Activated CD4-positive, alpha-beta T cell treated with anti-CD3 and anti-CD28 coated beads for 4 hours (primary cell): ENCODE data around the gene C2orf74.
"Not testable (repeated sequence)": the region's sequence is repeated elsewhere in the genome, so short reads cannot be mapped to it uniquely, and the experiment has no call there.

Experiments used
- DNase-seq, 2 donors: peaks; one replicate each; pipeline ENCODE4 v3.0.0-alpha.2; 2020

The C2orf74 gene

GRCh38 chr2:61161888-61162287 is at the start of gene C2orf74:
C2orf74 (plus strand) TSS chr2:61162188; CDS start chr2:61162515, 327 bp downstream.
- DNase-seq, result no peak

GRCh38 chr2:61114147-61114546 is 47.8 kb upstream of the C2orf74 start:
- no peak for DNase-seq

GRCh38 chr2:61116302-61116701 is 45.7 kb upstream of the C2orf74 start:
- DNase-seq, result no peak

GRCh38 chr2:61117534-61117933 is 44.5 kb upstream of the C2orf74 start:
- no peak for DNase-seq

GRCh38 chr2:61125123-61125710 is 36.8 kb upstream of the C2orf74 start:
- DNase-seq, result no peak

- no peak for DNase-seq
These were observed 36.2 kb upstream of the C2orf74 start for GRCh38 chr2:61125798-61126197.

GRCh38 chr2:61128122-61128521 is 33.9 kb upstream of the C2orf74 start:
- DNase-seq, result not testable (repeated sequence)

- DNase-seq, result no peak
These were observed 27.8 kb upstream of the C2orf74 start for GRCh38 chr2:61134141-61134540.

GRCh38 chr2:61135510-61135909 is 26.5 kb upstream of the C2orf74 start:
- no peak for DNase-seq

- DNase-seq, result no peak
These were observed 23.1 kb upstream of the C2orf74 start for GRCh38 chr2:61138859-61139258.

- DNase-seq, result no peak
These were observed 20.8 kb upstream of the C2orf74 start for GRCh38 chr2:61141151-61141550.

GRCh38 chr2:61144697-61145268 is 17.2 kb upstream of the C2orf74 start:
- peak; percentile 95 for DNase-seq

- DNase-seq, result no peak
These were observed 16.0 kb upstream of the C2orf74 start for GRCh38 chr2:61145990-61146389.

- DNase-seq, result not testable (repeated sequence)
These were observed 13.9 kb upstream of the C2orf74 start for GRCh38 chr2:61148091-61148490.

GRCh38 chr2:61149074-61149473 is 12.9 kb upstream of the C2orf74 start:
- no peak for DNase-seq

- no peak for DNase-seq
These were observed 10.6 kb upstream of the C2orf74 start for GRCh38 chr2:61151436-61151835.

GRCh38 chr2:61157371-61158003 is 4.5 kb upstream of the C2orf74 start:
- DNase-seq, result no peak

GRCh38 chr2:61158356-61158955 is 3.5 kb upstream of the C2orf74 start:
- DNase-seq, result no peak

- no peak for DNase-seq
These were observed 733 bp downstream of the C2orf74 start for GRCh38 chr2:61162721-61163120.

- not testable (repeated sequence) for DNase-seq
These were observed 3.1 kb downstream of the C2orf74 start for GRCh38 chr2:61165082-61165481.

GRCh38 chr2:61165946-61166345 is 4.0 kb downstream of the C2orf74 start:
- DNase-seq, result no peak

- DNase-seq, result no peak
These were observed 5.6 kb downstream of the C2orf74 start for GRCh38 chr2:61167579-61167978.

GRCh38 chr2:61172671-61173070 is 10.7 kb downstream of the C2orf74 start:
- no peak for DNase-seq

- DNase-seq, result no peak
These were observed 11.1 kb downstream of the C2orf74 start for GRCh38 chr2:61173116-61173515.
